GM12891 (cell line): Measurements from ENCODE around the gene CAMTA1.

Experiments
- PAX5 ChIP-seq: IDR thresholded peaks from 2 replicates; pipeline ENCODE4 v1.6.1; 2011; ENCODE audit warnings: low read length, moderate library complexity, mild to moderate bottlenecking; ENCODE audit not compliant: insufficient read depth, severe bottlenecking
- POLR2A ChIP-seq: IDR thresholded peaks from 2 replicates; pipeline ENCODE4 v1.6.1; 2011; ENCODE audit warnings: low read depth, low read length, control low read depth
- POLR2AphosphoS5 ChIP-seq: IDR thresholded peaks from 2 replicates; pipeline ENCODE4 v1.6.1; 2011; ENCODE audit warnings: low read depth, low read length, control low read depth
- POU2F2 ChIP-seq: IDR thresholded peaks from 2 replicates; pipeline ENCODE4 v1.6.1; 2011; ENCODE audit warnings: low read depth, mild to moderate bottlenecking, control low read depth, low read length, moderate library complexity
- SPI1 ChIP-seq: IDR thresholded peaks from 2 replicates; pipeline ENCODE4 v1.6.1; 2011; ENCODE audit warnings: low read depth, low read length, control low read depth
- TAF1 ChIP-seq: IDR thresholded peaks from 2 replicates; pipeline ENCODE4 v1.6.1; 2011; ENCODE audit warnings: low read depth, low read length, control low read depth

GRCh38 chr1:6911021-6911941, 126.0 kb downstream of the CAMTA1 start:
- no peak for TF ChIP-seq POLR2A
- TF ChIP-seq POLR2AphosphoS5 = no peak
- no peak for TF ChIP-seq POU2F2
- TF ChIP-seq TAF1 = no peak
- no peak for TF ChIP-seq SPI1
- TF ChIP-seq PAX5 = no peak
